HG03457 (cell line): ENCODE measurements around the gene SERPINA12.
"Not testable (repeated sequence)": the region's sequence is repeated elsewhere in the genome, so short reads cannot be mapped to it uniquely, and the experiment has no call there.

Source experiments
- ATAC-seq: cut with Tn5 transposase; IDR thresholded peaks from one replicate; pipeline ENCODE4 v1.9.1; 2021; ENCODE audit warnings: moderate number of reproducible peaks; ENCODE audit not compliant: unreplicated experiment

SERPINA12 gene

GRCh38 chr14:94538070-94538740, 28.9 kb upstream of the SERPINA12 start:
- ATAC-seq, result no peak

- ATAC-seq, result no peak
Measured at GRCh38 chr14:94536836-94537235, 27.6 kb upstream of the SERPINA12 start.

DNA sequence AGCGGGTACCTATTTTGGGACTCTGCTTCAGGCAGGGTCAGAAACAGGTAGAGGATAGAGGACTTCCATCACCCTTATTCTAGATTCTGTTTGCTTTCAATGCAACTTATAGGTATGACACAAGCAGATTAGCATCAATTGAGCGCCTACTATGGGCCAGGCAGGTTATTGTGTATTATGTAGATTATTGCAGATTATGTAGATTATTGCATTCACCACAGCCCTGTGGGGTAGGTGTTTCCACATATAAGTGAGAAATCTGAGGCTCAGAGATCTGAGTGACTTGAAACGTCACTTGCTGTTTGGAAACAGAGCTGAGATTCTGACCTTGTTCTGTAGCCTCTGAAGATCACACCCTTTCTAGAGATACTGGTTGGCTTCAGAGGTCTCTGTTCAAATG, 26.2 kb upstream of the SERPINA12 start:
- no peak for ATAC-seq

DNA sequence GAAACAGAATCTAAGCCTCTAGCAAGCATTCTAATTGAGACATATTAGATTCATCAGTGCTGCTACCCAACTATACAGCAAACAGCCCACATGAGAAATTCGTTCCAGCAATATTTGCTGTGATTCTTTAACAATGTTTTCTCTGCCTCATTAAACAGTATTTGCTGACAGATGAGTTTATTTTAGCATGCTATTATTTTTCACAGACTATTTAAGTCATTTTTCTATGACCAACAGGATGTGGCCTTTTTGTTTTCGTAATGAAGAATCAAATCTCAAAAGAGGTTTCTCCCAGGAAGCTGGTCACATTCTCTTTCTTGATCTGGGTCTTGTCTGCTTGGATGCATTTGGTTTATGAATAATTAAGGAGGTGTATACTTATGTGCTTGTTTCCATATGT, 23.2 kb upstream of the SERPINA12 start:
- no peak for ATAC-seq

DNA sequence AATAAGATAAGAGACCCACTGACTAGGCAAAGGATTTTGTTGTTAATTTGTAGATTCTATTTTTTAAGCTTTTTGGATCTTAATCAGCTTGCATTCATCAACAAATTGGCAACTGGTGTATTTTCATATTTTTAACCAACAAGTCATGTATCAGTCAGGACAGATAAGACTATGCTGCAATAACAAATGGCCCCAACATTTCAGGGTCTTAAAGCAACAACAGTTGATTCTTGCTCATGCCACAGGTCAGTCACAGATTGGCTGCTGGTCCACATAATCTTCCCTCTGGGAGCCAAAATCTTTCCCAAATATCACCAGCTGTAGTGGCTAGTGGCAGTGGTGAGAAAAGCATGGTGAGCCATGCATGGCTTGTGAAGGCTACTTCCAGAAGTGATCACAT, 21.9 kb upstream of the SERPINA12 start:
- ATAC-seq, result no peak

DNA sequence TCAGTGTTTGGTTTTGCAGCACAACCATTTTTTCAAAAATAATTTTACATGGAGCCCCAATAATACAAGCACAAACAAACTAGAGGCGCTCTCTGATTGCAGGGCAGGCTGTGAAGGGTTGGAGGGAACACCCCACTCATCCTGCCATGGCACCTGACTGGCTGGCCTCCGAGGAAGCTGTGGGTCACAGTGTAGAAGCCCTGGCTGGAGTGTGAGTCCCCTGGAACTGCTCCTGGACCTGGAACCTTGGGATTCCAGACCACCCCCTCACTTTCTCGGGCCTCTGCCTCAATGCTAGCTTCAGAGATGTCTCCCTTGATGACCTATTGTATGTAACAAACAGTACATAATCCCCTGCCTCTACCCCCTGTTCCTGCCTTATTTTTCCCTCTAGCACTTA, 14.8 kb upstream of the SERPINA12 start:
- no peak for ATAC-seq

GRCh38 chr14:94523265-94523664, 14.0 kb upstream of the SERPINA12 start:
- no peak for ATAC-seq

- no peak for ATAC-seq
Measured at GRCh38 chr14:94522115-94522724, 13.0 kb upstream of the SERPINA12 start.

- no peak for ATAC-seq
Measured at GRCh38 chr14:94521375-94522114, 12.3 kb upstream of the SERPINA12 start.

DNA sequence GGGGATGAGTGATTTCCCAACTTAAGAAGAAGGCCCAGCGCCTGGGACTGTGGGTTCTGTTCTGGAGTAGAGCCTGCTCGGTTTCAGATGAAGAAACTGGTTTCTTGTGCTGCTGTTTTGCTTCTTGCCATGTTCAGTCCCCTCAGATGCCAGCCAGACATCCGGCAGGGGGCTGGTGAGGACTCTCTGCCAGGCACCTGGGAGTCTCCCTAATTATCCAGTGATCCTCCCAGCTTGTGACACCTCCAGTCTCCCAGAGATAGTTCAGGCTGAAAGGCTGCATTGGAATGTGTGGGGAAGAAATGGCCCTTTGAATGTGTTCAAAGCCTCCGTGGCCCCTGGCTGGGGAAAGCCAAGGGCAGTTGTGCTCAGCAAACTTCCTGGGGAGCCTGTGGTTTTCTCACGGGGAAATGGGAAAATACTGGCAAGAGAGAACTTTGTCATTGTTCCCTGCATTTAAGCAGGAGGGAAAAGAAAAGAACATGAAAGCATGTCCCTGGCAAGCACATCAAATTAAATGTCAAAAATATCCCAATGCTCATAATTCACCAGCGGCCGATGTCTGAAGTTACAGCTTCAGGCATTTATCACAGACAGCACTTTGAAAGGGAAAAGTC, 8.5 kb upstream of the SERPINA12 start:
- ATAC-seq, result no peak

DNA sequence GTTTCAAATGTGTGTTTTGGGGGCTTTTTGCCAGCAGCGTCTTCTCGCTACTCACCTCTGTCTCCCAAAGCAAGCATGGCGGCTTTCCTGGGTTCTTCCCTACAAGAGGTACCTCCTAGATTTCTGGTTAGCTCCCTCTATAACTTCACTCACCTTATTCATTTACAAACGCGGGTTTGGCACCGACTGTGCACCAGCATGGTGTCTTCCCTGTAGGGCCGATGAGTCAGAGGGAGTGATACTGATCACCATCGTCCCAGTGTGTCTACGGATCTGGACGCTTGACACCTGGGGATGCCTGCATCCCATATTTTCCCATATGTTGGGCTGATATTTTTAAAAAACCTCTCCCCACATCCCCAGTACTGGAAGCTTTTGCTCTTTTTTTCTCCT, 8.0 kb upstream of the SERPINA12 start:
- no peak for ATAC-seq

DNA sequence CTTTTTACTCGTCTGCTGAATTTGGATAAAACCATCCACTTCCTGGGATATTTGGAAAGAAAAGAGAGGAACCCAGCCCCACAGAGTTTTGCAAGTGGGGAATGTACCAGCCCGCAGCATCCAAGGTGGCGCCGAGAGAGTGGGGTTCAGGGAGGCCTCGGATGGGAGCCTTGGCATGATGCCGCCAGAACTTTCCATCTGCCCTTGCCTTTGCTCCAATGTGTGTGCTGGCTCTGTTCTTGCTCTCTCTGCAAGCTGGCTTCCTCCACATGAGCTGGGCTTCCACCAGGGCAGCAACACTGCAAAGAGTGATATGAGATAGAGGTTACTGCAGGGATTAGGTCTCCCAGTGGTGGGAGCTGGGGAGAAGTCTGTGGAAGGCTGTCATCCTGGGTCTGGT, 6.6 kb upstream of the SERPINA12 start:
- no peak for ATAC-seq

- no peak for ATAC-seq
Measured at GRCh38 chr14:94515426-94515825, 6.2 kb upstream of the SERPINA12 start.

DNA sequence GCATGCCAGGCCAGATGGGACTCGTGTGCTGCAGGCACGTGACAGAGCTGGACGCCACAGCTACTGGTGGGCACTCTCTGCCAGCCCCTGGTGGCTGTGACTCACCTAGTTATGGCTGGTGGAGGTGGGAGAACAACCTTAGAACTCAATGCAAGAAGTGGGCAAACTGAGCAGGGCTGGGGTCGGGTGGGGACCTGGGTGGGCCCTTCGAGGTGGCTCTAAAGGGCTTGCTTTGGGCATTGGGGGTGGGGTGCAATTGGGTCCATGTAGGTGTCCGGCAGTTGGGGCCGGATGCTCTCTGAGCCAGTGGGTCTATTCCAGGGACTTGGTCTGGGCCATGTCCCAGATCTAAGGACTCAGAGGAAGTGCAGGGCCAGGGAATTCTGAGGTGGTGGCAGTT, 5.1 kb upstream of the SERPINA12 start:
- no peak for ATAC-seq

DNA sequence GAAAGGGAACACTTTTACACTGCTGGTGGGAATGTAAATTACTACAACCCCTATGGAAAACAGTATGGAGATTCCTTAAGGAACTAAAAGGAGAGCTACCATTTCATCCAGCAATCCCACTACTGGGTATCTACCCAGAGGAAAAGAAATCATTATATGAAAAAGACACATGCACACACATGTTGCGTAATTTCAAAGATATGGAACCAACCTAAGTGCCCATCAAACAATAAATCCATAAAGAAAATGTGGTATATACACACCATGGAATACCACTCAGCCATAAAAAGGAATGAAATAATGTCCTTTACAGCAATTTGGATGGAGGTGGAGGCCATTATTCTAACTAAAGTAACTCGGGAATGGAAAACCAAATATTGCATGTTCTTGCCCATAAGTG, 1.2 kb upstream of the SERPINA12 start:
- not testable (repeated sequence) for ATAC-seq

DNA sequence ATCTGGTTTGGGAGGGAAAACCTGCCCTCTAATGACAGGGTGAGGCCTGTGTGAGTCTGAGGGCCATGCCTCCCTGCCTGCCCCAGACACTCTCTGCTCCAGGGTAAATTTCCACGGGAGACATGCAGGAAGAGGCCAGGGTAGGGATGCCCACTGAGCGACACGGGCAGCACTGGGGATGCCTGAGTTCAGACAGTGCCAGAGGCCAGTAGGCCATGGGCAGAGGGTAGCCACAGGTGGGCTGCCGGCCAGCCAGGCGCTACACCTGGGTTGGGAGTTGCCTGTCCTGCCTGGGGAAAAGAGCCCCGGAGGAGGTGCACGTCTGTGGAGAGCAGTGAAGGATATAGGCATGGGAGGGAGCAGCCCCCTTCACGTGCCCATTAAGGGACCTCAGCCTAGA, 3.6 kb downstream of the SERPINA12 start:
- no peak for ATAC-seq

DNA sequence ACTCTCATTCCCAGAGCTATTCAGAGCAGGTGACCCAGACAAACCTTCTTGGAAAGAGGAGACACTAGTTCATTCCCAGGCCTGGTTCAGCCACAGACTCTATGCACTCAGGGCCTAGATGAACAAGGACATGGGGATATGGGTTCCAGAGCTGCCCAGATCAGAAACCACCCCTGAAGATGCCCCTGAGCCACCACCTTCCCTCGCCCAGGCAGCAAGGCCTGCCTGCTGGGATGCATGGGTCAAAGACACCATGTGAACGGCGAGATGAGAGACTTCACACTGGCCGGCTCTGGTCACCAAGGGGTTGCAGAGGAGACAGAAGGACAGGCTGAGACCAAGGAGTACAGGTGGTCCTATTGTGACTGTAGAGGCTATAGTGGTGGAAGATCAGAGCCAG, 4.1 kb downstream of the SERPINA12 start:
- ATAC-seq, result no peak

GRCh38 chr14:94501588-94502516, 7.4 kb downstream of the SERPINA12 start:
- no peak for ATAC-seq

DNA sequence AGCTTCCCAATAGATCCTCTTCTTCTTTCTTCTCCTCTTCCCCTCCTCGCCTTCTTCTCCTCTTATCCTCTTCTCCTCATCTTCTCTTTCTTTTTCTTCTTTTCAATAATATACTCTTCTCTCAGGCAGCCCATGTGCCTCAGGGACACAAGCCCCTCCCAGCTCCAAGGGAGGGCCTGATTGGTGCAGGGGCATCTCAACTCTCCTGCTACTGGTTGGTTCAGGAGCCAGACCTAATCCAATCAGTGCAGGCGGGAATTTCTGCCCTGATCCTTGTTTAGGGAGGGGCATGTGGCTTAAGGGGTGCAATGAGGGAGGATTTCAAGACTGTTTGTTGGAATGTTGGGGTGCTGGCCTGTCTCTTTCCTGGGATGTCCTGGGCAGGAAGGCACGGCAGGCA, 9.0 kb downstream of the SERPINA12 start:
- no peak for ATAC-seq

DNA sequence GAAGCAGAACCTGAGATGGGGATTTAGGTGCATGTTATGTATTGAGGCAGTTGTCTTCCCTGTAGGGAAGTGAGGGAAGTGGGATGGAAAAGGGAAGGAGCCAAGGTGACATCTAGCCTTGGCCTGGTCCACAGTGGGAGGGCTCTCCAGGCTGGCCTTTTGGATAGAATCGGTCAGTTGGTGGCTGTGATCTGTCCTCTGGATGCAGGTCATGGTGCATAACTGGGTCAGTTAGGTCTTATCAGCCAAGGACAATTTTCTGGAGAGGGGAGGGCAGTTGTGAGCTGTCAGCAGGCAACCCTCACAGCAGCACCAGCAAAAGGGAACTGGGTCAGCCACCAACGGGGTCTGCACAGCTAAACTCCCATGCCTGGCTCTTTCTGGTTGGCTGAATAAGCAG, 9.6 kb downstream of the SERPINA12 start:
- ATAC-seq, result no peak

DNA sequence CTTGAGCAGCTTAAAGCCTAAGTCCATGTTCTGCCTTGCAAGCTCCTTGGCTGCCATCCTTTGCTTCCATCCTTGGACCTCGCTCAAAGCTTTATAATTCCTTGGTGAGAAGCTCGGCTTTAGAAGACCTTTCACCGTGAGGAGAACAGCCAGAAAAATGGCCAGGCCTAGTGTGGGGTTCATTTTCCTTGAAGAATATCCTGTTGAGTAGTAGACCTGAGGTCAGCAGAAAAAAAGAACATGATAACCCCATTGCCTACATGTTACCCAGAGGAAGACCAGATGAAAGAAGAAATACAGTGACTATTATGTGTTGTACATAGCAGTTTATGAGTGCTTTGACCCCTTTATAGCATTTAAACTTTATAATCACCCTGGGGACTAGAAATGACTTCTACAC, 11.1 kb downstream of the SERPINA12 start:
- no peak for ATAC-seq
